ENCODE data around the gene HFE. TPM values are rescaled to one million over a fixed set of nuclear protein-coding genes. Genes with fewer than 3 reads are reported as not detected.

The HFE gene
- total and polyA plus RNA-seq, 2 of the 13 experiments (the other 11 are each of a cell fraction or from before 2014, with no cell fraction given) = 3.7 to 6.3 TPM

DNA sequence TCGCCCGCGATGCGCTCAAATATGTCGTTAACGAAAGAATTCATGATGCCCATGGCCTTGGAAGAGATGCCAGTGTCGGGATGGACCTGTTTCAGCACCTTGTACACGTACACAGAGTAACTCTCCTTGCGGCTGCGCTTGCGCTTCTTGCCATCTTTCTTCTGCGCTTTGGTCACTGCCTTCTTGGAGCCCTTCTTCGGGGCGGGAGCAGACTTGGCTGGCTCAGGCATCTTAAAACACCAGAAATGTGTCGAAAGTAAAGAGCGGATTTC, 36.4 kb downstream of the HFE start (continued):
- TF ChIP-seq, protein P1, sequence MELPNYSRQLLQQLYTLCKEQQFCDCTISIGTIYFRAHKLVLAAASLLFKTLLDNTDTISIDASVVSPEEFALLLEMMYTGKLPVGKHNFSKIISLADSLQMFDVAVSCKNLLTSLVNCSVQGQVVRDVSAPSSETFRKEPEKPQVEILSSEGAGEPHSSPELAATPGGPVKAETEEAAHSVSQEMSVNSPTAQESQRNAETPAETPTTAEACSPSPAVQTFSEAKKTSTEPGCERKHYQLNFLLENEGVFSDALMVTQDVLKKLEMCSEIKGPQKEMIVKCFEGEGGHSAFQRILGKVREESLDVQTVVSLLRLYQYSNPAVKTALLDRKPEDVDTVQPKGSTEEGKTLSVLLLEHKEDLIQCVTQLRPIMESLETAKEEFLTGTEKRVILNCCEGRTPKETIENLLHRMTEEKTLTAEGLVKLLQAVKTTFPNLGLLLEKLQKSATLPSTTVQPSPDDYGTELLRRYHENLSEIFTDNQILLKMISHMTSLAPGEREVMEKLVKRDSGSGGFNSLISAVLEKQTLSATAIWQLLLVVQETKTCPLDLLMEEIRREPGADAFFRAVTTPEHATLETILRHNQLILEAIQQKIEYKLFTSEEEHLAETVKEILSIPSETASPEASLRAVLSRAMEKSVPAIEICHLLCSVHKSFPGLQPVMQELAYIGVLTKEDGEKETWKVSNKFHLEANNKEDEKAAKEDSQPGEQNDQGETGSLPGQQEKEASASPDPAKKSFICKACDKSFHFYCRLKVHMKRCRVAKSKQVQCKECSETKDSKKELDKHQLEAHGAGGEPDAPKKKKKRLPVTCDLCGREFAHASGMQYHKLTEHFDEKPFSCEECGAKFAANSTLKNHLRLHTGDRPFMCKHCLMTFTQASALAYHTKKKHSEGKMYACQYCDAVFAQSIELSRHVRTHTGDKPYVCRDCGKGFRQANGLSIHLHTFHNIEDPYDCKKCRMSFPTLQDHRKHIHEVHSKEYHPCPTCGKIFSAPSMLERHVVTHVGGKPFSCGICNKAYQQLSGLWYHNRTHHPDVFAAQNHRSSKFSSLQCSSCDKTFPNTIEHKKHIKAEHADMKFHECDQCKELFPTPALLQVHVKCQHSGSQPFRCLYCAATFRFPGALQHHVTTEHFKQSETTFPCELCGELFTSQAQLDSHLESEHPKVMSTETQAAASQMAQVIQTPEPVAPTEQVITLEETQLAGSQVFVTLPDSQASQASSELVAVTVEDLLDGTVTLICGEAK (IDR thresholded peaks at IDR 0.05) = no peak
- TF ChIP-seq, protein P1 (CRISPR knock-in tag; IDR thresholded peaks at IDR 0.05) = no peak; the same call in 1 of the 2 replicates
- TF ChIP-seq BRCA1 (CRISPR knock-in tag; IDR thresholded peaks at IDR 0.05) (no peak), ZNF354B (CRISPR knock-in tag; IDR thresholded peaks at IDR 0.05) (no peak), NCOA5 (CRISPR knock-in tag; IDR thresholded peaks at IDR 0.05) (peak; percentile 99), GATAD1 (CRISPR knock-in tag; IDR thresholded peaks at IDR 0.05) (no peak; the same call in 1 of the 2 replicates), SMAD3 (CRISPR knock-in tag; IDR thresholded peaks at IDR 0.05) (no peak), ZNF616 (CRISPR knock-in tag; IDR thresholded peaks at IDR 0.05; ENCODE audit: low read depth) (no peak), FOXM1 (CRISPR knock-in tag; IDR thresholded peaks at IDR 0.05) (peak; percentile 93), ZNF136 (CRISPR knock-in tag; IDR thresholded peaks at IDR 0.05; ENCODE audit: low read depth) (no peak), RBM22 (optimal IDR thresholded peaks at IDR 0.05; ENCODE audit: low read length) (peak; percentile 52)
- TF ChIP-seq, protein P2, sequence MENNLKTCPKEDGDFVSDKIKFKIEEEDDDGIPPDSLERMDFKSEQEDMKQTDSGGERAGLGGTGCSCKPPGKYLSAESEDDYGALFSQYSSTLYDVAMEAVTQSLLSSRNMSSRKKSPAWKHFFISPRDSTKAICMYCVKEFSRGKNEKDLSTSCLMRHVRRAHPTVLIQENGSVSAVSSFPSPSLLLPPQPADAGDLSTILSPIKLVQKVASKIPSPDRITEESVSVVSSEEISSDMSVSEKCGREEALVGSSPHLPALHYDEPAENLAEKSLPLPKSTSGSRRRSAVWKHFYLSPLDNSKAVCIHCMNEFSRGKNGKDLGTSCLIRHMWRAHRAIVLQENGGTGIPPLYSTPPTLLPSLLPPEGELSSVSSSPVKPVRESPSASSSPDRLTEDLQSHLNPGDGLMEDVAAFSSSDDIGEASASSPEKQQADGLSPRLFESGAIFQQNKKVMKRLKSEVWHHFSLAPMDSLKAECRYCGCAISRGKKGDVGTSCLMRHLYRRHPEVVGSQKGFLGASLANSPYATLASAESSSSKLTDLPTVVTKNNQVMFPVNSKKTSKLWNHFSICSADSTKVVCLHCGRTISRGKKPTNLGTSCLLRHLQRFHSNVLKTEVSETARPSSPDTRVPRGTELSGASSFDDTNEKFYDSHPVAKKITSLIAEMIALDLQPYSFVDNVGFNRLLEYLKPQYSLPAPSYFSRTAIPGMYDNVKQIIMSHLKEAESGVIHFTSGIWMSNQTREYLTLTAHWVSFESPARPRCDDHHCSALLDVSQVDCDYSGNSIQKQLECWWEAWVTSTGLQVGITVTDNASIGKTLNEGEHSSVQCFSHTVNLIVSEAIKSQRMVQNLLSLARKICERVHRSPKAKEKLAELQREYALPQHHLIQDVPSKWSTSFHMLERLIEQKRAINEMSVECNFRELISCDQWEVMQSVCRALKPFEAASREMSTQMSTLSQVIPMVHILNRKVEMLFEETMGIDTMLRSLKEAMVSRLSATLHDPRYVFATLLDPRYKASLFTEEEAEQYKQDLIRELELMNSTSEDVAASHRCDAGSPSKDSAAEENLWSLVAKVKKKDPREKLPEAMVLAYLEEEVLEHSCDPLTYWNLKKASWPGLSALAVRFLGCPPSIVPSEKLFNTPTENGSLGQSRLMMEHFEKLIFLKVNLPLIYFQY (CRISPR knock-in tag; IDR thresholded peaks at IDR 0.05; ENCODE audit: borderline replicate concordance) = no peak
- TF ChIP-seq, protein P3, sequence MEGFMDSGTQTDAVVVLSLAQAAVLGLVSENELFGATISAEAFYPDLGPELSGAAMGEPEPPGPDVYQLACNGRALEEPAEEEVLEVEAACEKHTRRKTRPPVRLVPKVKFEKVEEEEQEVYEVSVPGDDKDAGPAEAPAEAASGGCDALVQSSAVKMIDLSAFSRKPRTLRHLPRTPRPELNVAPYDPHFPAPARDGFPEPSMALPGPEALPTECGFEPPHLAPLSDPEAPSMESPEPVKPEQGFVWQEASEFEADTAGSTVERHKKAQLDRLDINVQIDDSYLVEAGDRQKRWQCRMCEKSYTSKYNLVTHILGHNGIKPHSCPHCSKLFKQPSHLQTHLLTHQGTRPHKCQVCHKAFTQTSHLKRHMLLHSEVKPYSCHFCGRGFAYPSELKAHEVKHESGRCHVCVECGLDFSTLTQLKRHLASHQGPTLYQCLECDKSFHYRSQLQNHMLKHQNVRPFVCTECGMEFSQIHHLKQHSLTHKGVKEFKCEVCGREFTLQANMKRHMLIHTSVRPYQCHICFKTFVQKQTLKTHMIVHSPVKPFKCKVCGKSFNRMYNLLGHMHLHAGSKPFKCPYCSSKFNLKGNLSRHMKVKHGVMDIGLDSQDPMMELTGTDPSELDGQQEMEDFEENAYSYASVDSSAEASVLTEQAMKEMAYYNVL (CRISPR knock-in tag; IDR thresholded peaks at IDR 0.05; ENCODE audit: borderline replicate concordance) = no peak; the same call in 1 of the 2 replicates
- TF ChIP-seq, protein P4, sequence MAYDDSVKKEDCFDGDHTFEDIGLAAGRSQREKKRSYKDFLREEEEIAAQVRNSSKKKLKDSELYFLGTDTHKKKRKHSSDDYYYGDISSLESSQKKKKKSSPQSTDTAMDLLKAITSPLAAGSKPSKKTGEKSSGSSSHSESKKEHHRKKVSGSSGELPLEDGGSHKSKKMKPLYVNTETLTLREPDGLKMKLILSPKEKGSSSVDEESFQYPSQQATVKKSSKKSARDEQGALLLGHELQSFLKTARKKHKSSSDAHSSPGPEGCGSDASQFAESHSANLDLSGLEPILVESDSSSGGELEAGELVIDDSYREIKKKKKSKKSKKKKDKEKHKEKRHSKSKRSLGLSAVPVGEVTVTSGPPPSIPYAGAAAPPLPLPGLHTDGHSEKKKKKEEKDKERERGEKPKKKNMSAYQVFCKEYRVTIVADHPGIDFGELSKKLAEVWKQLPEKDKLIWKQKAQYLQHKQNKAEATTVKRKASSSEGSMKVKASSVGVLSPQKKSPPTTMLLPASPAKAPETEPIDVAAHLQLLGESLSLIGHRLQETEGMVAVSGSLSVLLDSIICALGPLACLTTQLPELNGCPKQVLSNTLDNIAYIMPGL (CRISPR knock-in tag; IDR thresholded peaks at IDR 0.05; ENCODE audit: borderline replicate concordance in 1 of 2, low read depth in 1 of 2) = no peak; a peak in 1 of 4 replicates
